ENCODE data around the gene CPLANE1.

GRCh38 chr5:37248970-37249814 is at the start of gene CPLANE1:
- TF ChIP-seq CTCF (IDR thresholded peaks at IDR 0.05; ENCODE audit: extremely low read depth in 1 of 2, insufficient read depth in 1 of 2, low read depth in 1 of 2, low read length in 2 of 2), result no peak
- TF ChIP-seq POLR2A (IDR thresholded peaks at IDR 0.05; ENCODE audit: low read depth, low read length), result peak; percentile 97
- peak; percentile 92 for TF ChIP-seq POLR2AphosphoS5 (IDR thresholded peaks at IDR 0.05; ENCODE audit: insufficient read depth, low read depth, low read length)
- no peak for TF ChIP-seq MAX (IDR thresholded peaks at IDR 0.05; ENCODE audit: insufficient read depth, insufficient read length)
- no peak for TF ChIP-seq FOS (IDR thresholded peaks at IDR 0.05; ENCODE audit: borderline replicate concordance, insufficient read depth, low read length)
